ENCODE results near the gene BCAS1.

BCAS1 gene

DNA sequence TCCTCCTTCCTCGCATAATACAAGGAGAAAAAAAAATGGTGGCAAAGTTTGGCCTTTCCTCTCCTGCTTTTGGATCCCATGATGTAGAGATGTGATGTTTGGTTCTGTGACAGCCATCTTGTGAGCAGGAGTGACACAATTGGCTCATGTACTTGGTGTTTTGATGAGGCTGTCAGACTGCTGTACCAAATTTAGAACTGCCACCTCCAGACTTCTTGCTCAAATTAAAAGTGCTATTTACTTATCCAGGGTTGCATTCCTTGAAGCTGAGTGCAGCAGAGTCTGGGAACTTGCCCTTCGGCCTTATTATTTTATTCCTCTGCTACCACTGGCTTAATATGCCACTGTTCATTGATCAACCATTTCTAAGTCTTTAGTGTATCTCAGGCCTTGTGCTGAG is 21.9 kb downstream of the BCAS1 start:
- no peaks in the 10 kb centered on the region for H3K36me3 ChIP-seq (ENCODE audit: control insufficient read depth in 2 of 2, insufficient read depth in 1 of 2, low read length in 2 of 2)
- no peaks in the 10 kb centered on the region for H3K9me3 ChIP-seq (ENCODE audit: control insufficient read depth, insufficient read depth, low read depth, low read length)
- no peak overlapping the region for H3K4me3 ChIP-seq (ENCODE audit: low read depth, low read length)
- no peaks in the 10 kb centered on the region for H3K4me1 ChIP-seq (ENCODE audit: control insufficient read depth, insufficient read depth, low read length)
- ChIA-PET POLR2A (no interaction called here), CTCF (interaction anchor here (1.2 kb wide), 1 partner anchor 88 kb away, joined by 6 read pairs; no protein-coding TSS in a partner anchor)
- no peak overlapping the region for H3K27ac ChIP-seq (ENCODE audit: extremely low read depth, low read depth, low read length)
- TF ChIP-seq SALL2 (tag by site-specific recombination; IDR thresholded peaks at IDR 0.05; ENCODE audit: borderline replicate concordance) (no peak), ZNF548 (tag by site-specific recombination; IDR thresholded peaks at IDR 0.05) (no peak), SP7 (tag by site-specific recombination; IDR thresholded peaks at IDR 0.05) (no peak), OVOL3 (tag by site-specific recombination; IDR thresholded peaks at IDR 0.05) (no peak), ZNF664 (tag by site-specific recombination; IDR thresholded peaks at IDR 0.05) (no peak)
- TF ChIP-seq, protein P1, sequence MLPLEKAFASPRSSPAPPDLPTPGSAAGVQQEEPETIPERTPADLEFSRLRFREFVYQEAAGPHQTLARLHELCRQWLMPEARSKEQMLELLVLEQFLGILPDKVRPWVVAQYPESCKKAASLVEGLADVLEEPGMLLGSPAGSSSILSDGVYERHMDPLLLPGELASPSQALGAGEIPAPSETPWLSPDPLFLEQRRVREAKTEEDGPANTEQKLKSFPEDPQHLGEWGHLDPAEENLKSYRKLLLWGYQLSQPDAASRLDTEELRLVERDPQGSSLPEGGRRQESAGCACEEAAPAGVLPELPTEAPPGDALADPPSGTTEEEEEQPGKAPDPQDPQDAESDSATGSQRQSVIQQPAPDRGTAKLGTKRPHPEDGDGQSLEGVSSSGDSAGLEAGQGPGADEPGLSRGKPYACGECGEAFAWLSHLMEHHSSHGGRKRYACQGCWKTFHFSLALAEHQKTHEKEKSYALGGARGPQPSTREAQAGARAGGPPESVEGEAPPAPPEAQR (tag by site-specific recombination; IDR thresholded peaks at IDR 0.05) = no peak
- TF ChIP-seq, protein P2, sequence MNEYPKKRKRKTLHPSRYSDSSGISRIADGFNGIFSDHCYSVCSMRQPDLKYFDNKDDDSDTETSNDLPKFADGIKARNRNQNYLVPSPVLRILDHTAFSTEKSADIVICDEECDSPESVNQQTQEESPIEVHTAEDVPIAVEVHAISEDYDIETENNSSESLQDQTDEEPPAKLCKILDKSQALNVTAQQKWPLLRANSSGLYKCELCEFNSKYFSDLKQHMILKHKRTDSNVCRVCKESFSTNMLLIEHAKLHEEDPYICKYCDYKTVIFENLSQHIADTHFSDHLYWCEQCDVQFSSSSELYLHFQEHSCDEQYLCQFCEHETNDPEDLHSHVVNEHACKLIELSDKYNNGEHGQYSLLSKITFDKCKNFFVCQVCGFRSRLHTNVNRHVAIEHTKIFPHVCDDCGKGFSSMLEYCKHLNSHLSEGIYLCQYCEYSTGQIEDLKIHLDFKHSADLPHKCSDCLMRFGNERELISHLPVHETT (tag by site-specific recombination; IDR thresholded peaks at IDR 0.05) = no peak
- TF ChIP-seq, protein P3, sequence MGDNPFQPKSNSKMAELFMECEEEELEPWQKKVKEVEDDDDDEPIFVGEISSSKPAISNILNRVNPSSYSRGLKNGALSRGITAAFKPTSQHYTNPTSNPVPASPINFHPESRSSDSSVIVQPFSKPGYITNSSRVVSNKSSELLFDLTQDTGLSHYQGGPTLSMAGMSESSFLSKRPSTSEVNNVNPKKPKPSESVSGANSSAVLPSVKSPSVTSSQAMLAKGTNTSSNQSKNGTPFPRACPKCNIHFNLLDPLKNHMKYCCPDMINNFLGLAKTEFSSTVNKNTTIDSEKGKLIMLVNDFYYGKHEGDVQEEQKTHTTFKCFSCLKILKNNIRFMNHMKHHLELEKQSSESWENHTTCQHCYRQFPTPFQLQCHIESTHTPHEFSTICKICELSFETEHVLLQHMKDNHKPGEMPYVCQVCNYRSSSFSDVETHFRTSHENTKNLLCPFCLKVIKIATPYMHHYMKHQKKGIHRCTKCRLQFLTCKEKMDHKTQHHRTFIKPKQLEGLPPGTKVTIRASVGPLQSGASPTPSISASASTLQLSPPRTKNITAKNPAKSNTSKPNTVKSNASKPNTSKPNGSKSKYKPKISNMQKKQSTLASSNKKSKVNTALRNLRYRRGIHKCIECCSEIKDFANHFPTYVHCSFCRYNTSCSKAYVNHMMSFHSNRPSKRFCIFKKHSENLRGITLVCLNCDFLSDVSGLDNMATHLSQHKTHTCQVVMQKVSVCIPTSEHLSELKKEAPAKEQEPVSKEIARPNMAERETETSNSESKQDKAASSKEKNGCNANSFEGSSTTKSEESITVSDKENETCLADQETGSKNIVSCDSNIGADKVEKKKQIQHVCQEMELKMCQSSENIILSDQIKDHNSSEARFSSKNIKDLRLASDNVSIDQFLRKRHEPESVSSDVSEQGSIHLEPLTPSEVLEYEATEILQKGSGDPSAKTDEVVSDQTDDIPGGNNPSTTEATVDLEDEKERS (tag by site-specific recombination; IDR thresholded peaks at IDR 0.05) = no peak
- TF ChIP-seq, protein P4, sequence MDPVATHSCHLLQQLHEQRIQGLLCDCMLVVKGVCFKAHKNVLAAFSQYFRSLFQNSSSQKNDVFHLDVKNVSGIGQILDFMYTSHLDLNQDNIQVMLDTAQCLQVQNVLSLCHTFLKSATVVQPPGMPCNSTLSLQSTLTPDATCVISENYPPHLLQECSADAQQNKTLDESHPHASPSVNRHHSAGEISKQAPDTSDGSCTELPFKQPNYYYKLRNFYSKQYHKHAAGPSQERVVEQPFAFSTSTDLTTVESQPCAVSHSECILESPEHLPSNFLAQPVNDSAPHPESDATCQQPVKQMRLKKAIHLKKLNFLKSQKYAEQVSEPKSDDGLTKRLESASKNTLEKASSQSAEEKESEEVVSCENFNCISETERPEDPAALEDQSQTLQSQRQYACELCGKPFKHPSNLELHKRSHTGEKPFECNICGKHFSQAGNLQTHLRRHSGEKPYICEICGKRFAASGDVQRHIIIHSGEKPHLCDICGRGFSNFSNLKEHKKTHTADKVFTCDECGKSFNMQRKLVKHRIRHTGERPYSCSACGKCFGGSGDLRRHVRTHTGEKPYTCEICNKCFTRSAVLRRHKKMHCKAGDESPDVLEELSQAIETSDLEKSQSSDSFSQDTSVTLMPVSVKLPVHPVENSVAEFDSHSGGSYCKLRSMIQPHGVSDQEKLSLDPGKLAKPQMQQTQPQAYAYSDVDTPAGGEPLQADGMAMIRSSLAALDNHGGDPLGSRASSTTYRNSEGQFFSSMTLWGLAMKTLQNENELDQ (tag by site-specific recombination; IDR thresholded peaks at IDR 0.05; ENCODE audit: low read depth) = no peak

DNA sequence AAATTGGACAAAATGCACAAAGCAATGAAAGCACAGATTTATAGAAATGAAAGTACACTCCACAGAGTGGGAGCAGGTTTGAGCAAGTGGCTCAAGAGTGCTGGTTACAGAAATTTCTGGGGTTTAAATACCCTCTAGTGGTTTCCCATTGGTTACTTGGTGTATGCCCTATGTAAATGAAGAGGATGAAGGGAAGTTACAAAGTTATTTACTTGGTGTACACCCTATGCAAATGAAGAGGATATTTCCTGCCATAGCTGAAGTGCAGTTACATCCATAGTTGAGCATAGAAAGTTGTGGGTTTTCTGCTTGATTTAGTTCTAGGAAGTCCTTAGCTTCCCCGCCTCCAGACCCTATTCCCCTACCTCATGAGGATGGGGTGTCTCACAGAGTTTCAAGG is 22.7 kb downstream of the BCAS1 start:
- no peaks in the 10 kb centered on the region for H3K9me3 ChIP-seq (ENCODE audit: control insufficient read depth, insufficient read depth, low read depth, low read length)
- TF ChIP-seq ZBTB21 (tag by site-specific recombination; IDR thresholded peaks at IDR 0.05) (no peak), ZNF530 (tag by site-specific recombination; IDR thresholded peaks at IDR 0.05; ENCODE audit: low read depth) (no peak), ZFP41 (tag by site-specific recombination; IDR thresholded peaks at IDR 0.05; ENCODE audit: borderline replicate concordance) (no peak), GFI1B (tag by site-specific recombination; IDR thresholded peaks at IDR 0.05) (no peak), KLF10 (tag by site-specific recombination; IDR thresholded peaks at IDR 0.05) (no peak)
- TF ChIP-seq, protein P5, sequence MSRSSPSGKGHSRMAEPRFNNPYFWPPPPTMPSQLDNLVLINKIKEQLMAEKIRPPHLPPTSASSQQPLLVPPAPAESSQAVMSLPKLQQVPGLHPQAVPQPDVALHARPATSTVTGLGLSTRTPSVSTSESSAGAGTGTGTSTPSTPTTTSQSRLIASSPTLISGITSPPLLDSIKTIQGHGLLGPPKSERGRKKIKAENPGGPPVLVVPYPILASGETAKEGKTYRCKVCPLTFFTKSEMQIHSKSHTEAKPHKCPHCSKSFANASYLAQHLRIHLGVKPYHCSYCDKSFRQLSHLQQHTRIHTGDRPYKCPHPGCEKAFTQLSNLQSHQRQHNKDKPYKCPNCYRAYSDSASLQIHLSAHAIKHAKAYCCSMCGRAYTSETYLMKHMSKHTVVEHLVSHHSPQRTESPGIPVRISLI (tag by site-specific recombination; IDR thresholded peaks at IDR 0.05) = no peak
- POLR2A ChIA-PET = no interaction called here
- no peaks in the 10 kb centered on the region for H3K36me3 ChIP-seq (ENCODE audit: control insufficient read depth in 2 of 2, insufficient read depth in 1 of 2, low read length in 2 of 2)
- no peaks in the 10 kb centered on the region for H3K4me1 ChIP-seq (ENCODE audit: control insufficient read depth, insufficient read depth, low read length)
- H3K27ac ChIP-seq (ENCODE audit: extremely low read depth, low read depth, low read length) = no peak overlapping the region
- H3K4me3 ChIP-seq (ENCODE audit: low read depth, low read length) = no peak overlapping the region
- CTCF ChIA-PET = no interaction called here

All from HEK293 (cell line).